ENCODE data around the gene CAPN5. TPM values are rescaled to one million over a fixed set of nuclear protein-coding genes. Genes with fewer than 3 reads are reported as not detected.
A peak's percentile ranks its signal among the peaks of the same experiment; 100 is the strongest.

CAPN5 gene
- total RNA-seq, 3 donors from 2014 or later: 2.8 to 6.1 (median 3.6) TPM

GRCh38 chr11:77172666-77172982 is 105.9 kb downstream of the CAPN5 start:
- H3K4me3 ChIP-seq: no peak overlapping the region
- H3K27me3 ChIP-seq: no peaks in the 10 kb centered on the region
- H3K4me1 ChIP-seq: no peaks in the 10 kb centered on the region
- TF ChIP-seq POLR2A (IDR thresholded peaks at IDR 0.05): no peak
- TF ChIP-seq, protein P1, sequence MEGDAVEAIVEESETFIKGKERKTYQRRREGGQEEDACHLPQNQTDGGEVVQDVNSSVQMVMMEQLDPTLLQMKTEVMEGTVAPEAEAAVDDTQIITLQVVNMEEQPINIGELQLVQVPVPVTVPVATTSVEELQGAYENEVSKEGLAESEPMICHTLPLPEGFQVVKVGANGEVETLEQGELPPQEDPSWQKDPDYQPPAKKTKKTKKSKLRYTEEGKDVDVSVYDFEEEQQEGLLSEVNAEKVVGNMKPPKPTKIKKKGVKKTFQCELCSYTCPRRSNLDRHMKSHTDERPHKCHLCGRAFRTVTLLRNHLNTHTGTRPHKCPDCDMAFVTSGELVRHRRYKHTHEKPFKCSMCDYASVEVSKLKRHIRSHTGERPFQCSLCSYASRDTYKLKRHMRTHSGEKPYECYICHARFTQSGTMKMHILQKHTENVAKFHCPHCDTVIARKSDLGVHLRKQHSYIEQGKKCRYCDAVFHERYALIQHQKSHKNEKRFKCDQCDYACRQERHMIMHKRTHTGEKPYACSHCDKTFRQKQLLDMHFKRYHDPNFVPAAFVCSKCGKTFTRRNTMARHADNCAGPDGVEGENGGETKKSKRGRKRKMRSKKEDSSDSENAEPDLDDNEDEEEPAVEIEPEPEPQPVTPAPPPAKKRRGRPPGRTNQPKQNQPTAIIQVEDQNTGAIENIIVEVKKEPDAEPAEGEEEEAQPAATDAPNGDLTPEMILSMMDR (IDR thresholded peaks at IDR 0.05): no peak
- TF ChIP-seq POLR2AphosphoS5 (IDR thresholded peaks at IDR 0.05): no peak
- no peak for DNase-seq (ENCODE audit: low spot score in 2 of 2)
- no peak overlapping the region for H3K27ac ChIP-seq
- H3K36me3 ChIP-seq: no peaks in the 10 kb centered on the region
- no peaks in the 10 kb centered on the region for H3K9me3 ChIP-seq
- intact Hi-C loops (cut with DNase I; ENCODE audit: low total_unique reads): no loop called here

GRCh38 chr11:77173494-77173893 is 106.7 kb downstream of the CAPN5 start:
- H3K27me3 ChIP-seq: no peaks in the 10 kb centered on the region
- H3K36me3 ChIP-seq: no peaks in the 10 kb centered on the region
- intact Hi-C loops (cut with DNase I; ENCODE audit: low total_unique reads): no loop called here
- H3K27ac ChIP-seq: no peak overlapping the region
- H3K9me3 ChIP-seq: no peaks in the 10 kb centered on the region
- TF ChIP-seq, protein P1 (IDR thresholded peaks at IDR 0.05): no peak
- TF ChIP-seq POLR2A (IDR thresholded peaks at IDR 0.05) (no peak), POLR2AphosphoS5 (IDR thresholded peaks at IDR 0.05) (no peak)
- no peak overlapping the region for H3K4me3 ChIP-seq
- DNase-seq (ENCODE audit: low spot score in 2 of 2): no peak
- H3K4me1 ChIP-seq: no peaks in the 10 kb centered on the region

DNA sequence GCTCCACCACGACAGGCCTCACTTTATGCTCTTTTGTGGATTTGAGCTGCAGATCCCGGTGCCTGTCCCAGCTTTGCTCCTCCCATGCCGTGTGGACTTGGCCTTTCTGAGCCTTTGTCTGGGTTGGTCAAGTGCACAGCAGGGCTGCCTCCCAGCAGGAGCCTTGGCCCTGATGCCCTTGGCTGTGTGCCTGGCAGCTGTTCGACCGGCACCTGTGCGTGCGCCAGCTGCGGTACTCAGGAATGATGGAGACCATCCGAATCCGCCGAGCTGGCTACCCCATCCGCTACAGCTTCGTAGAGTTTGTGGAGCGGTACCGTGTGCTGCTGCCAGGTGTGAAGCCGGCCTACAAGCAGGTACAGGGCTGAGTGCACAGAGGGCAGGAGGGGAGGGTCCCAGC is 107.8 kb downstream of the CAPN5 start:
- Histone ChIP-seq H3K36me3 (no peaks in the 10 kb centered on the region), H3K27me3 (no peaks in the 10 kb centered on the region), H3K4me3 (no peak overlapping the region), H3K4me1 (no peaks in the 10 kb centered on the region), H3K27ac (no peak overlapping the region), H3K9me3 (no peaks in the 10 kb centered on the region)
- intact Hi-C loops (cut with DNase I; ENCODE audit: low total_unique reads): no loop called here
- no peak for DNase-seq (ENCODE audit: low spot score in 2 of 2)
- TF ChIP-seq POLR2A (IDR thresholded peaks at IDR 0.05) (no peak), POLR2AphosphoS5 (IDR thresholded peaks at IDR 0.05) (no peak)
- TF ChIP-seq, protein P1 (IDR thresholded peaks at IDR 0.05): no peak

DNA sequence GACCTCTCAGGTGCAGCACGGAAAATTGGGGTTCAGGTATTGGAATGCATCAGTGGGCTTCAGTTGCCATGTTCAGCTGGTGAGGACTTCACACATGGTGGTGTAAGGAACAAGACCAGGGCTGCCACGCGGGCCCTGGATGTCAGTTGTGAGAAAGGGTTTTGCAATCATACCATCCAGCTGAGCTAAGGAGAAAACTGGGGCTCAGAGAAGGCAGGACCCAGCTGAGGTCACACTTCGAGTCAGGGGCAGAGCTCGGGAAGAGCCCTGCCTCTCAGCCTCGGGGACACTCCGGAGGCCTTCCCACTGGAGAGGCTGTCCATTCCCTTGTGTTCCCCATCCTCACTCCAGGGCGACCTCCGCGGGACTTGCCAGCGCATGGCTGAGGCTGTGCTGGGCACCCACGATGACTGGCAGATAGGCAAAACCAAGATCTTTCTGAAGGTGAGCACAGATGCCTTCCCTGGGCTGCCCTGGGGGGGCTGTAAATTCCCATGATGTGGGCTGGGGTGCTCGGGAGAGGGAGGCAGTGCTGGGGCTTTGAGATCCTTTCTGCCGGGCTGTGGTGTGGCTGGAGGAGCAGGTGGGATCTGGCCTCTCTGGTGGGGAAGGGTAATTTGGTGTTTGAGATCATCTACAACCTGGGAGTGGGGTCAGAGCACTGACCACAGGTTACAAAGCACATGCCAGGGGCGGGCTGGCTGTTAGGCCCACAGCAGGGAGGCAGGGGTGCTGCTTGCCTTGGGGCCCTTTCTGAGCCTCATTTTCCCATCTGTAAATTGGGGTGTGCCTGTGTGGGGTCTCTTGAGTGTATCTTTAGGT is 108.5 kb downstream of the CAPN5 start:
- intact Hi-C loops (cut with DNase I; ENCODE audit: low total_unique reads): no loop called here
- no peaks in the 10 kb centered on the region for H3K4me1 ChIP-seq
- no peaks in the 10 kb centered on the region for H3K9me3 ChIP-seq
- no peak for TF ChIP-seq POLR2AphosphoS5 (IDR thresholded peaks at IDR 0.05)
- TF ChIP-seq POLR2A (IDR thresholded peaks at IDR 0.05): no peak
- TF ChIP-seq, protein P1 (IDR thresholded peaks at IDR 0.05): no peak
- no peaks in the 10 kb centered on the region for H3K27me3 ChIP-seq
- no peak for DNase-seq (ENCODE audit: low spot score in 2 of 2)
- H3K27ac ChIP-seq: no peak overlapping the region
- H3K4me3 ChIP-seq: peak overlapping the region in 2 of 3 donors; percentile 5 to 27
- H3K36me3 ChIP-seq: no peaks in the 10 kb centered on the region

Other genes with a start within 250 kb of the CAPN5 start
- 10 to 100 TPM in 2 of 3 donors, 1 to 10 TPM in 1; 8.2 to 35.2 (median 12.9) TPM for gene ACER3, start 206.1 kb upstream of the CAPN5 start, total RNA-seq
- under 1 TPM in 1 of 3 donors, not detected in 2; 0.33 TPM for gene B3GNT6, start 32.6 kb upstream of the CAPN5 start, total RNA-seq
- gene OMP, start 35.9 kb downstream of the CAPN5 start, total RNA-seq: not detected
- gene MYO7A, start 61.3 kb downstream of the CAPN5 start, total RNA-seq: 10 to 100 TPM in 1 of 3 donors, 1 to 10 TPM in 2; 4.3 to 23.5 (median 4.5) TPM
- gene GDPD4, start 234.7 kb downstream of the CAPN5 start, total RNA-seq: not detected